Suppressor macrophage treated with lipopolysaccharide for 1 hour (primary cell): Measurements from ENCODE around the gene MYH16.
"Not testable (repeated sequence)": the region's sequence is repeated elsewhere in the genome, so short reads cannot be mapped to it uniquely, and the experiment has no call there.

Experiments
- DNase-seq, 3 donors: peaks; one replicate each; pipeline ENCODE4 v3.0.0-alpha.2; 2020 to 2022

The MYH16 gene

DNA sequence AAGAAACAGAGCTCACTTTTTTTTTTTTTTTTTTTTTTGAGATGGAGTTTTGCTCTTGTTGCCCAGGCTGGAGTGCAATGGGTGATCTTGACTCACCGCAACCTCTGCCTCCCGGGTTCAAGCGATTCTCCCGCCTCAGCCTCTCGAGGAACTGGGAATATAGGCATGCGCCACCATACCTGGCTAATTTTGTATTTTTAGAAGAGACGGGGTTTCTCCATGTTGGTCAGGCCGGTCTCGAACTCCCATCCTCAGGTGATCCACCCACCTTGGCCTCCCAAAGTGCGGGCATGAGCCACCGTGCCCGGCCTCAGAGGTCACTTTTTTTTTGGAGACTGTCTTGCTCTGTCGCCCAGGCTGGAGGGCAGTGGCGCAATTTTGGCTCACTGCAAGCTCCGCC lies 85.9 kb downstream of the MYH16 start:
- DNase-seq, result not testable (repeated sequence)

DNA sequence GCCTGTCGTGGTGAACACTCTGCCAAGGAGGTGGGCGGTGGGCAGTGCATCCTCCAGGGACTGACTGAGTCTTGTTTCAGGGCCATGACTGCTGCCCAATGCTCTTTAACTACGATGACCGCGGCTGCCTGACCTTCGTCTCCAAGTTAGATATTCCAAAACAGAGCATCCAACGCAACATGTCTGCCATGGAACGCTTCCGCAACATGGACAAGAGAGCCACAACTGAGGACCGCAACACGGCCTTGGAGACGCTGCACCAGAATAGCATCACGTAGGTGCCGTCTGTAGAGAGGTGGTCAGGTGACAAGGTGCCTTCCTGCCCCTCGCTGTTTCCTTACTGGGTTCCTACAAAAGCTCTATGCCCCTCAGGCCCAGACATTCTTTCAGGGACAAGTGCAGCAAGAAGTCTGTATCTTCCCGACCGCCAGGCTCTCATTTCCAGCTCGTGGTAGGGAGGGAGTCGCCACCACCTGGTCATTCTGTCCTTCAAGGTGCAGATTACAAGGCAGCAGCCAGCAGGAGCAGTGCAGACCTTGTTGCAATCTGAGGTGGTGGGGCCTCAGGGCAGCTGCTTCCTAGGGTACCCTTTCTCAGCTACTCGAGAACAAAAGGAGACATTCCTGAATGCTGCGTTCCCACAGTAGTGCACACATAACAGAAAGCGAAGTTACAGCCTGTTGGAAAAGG lies 87.0 kb downstream of the MYH16 start:
- no peak for DNase-seq
